NOMO-1 (cell line): ENCODE measurements around the gene TEX29.

Experiments used
- DNase-seq, 2 experiments: peaks; one replicate each; lab custom pipeline; 2025; ENCODE audit not compliant: unreplicated experiment in 2 of 2; lab: John Stamatoyannopoulos, UW

Gene TEX29

DNA sequence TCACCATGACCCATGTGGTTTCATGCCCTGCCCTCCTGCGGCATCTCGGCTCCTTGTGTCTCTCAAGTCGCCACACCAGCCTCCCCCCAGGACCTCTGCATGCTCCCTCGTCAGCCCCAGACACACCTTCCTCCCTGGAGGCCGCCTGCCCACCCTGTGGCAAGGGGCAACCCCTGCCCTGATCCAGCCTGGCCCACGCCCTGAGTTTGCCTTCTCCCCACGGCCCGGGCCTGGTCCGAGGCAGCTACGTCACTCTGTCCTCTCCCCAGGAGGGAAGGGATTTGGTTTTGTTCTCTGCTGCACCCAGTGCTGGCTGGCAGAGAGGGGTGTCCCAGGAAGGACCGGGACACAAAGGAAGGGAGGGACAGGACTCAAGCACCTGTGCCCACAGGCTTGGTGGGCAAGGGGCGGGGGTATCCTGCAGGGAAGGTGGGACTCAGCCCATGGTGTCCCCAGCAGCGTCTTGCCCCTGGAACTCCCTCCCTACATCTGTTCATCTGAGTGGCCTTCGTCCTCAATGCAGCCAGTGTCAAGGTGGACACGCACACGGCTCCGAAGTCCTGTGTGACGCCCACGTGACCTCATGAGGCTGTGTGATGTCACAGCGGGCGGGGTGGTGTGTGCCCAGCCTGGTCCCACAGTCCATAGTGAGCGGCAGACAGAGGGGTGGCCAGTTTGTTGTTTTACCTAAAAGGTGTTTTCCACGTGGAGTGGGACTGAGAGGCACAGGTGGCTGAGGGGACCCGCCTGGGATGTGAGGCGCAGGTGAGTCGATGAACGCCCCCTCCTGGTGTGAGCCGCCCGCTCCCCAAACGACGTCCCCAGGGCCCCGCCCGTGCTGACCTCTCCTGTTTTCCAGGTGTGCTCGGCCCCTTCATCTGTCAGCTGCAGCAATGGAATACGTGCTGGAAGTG is at the start of gene TEX29:
TEX29 (plus strand) TSS at position 645 of the 914 bp plus-strand sequence; CDS start at position 894, 249 bp downstream.
- DNase-seq = no peak

DNA sequence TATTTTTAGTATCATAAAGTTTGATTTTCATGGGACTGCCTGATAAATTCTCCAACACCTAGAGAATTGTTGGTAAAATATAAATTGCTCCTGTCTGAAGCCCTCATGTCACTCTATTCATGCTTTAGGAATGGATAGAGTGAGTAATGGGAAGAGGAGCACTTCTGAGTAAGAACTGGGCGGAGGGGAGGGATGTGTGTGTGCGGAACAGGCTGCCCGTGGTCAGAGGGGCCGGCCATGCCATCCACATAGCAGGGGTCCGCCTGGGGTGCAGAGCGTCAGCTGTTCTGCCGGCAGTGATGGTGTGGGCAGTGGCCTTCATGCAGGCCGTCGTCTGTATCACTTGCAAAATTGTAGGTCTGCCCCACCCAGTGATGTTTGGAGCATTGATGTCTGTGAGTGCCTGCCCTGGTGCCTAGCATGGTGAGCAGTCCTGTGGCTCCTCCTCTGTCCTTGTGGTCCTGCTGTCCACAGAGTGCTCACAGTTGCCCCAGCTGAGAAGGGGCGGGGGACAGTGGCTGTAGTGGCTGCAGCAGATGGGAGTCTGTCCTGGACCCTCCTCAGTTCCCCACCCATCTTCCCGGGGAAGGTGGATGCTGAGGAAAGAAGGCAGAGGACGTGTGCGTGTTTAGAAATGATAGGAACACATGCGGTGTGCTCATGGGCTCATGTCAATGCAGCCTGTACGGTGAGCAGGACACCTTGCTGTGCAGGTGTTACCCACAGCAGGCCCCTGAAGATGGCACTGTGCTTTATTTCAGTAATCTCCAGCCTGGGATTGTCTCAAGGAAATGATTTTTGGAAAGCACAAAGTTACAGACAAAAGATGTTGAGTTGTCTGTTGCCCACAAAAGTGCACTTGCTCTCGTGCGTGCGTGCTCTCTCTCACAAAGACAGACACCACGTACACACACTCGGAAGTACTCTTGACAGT is 49.4 kb upstream of the TEX29 start:
- no peak for DNase-seq

DNA sequence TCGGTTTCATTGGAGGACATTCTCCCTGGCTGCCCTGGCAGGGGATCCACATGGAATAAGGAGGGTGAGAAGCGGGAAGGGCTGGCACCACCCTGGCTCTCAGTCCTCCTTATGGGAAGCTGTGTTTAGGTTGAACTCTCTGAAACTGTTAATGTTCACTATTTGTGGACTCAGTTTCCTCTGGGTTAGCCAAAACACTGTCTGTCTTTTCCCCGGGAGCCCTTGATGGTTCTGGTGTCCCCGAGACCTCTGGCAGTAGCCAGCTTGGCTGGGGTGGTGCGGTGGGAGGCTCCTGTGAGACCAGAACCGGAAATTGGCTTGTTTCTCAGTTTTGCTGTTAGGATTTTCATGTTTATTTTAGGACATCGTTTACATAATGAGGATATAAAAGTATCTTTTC is 48.3 kb upstream of the TEX29 start:
- DNase-seq = no peak

DNA sequence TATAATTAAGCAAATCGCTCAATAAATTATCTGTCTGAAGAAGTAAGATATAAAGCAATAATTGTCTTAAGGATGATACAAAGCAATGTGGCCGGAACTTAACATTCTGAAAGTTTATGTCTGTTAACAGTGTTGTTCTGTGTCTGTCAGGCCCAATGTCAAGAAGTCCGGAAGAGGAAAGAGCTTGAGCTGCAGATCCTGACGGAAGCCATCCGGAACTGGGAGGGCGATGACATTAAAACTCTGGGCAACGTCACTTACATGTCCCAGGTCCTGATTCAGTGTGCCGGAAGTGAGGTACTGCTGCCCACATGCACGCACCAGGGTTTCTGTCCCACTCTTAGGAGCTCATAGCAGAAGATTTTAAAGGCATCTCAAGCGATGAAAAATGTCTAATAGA is 45.1 kb upstream of the TEX29 start:
- no peak for DNase-seq

DNA sequence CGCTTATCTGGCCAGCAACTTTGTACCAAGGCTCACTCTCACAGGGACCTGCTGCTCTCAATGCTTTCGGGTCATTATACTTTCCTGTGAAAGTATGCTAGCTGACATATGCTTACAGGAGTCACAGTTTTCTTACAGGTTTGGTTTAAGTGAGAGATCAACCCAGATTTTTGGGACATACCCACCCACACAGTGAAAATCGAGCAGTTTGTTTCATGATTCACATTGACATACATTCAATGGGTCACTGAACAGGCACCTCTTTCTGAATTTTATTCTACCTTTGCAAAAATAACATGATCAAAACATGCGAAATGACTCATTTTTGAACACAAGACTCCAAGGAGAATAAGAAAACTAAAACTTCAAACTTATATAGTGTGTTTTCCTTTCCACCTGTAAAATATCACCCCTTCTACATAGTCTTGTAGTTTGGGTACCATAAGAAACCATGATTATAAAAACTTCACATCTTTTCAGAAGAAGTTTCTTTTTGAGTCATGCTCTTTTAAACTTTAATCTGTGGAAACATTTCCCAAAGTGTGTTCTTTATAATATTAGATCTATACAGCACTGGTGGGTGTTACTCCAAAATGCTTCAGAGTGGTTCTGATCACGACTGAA is 44.3 kb upstream of the TEX29 start:
- DNase-seq = no peak

DNA sequence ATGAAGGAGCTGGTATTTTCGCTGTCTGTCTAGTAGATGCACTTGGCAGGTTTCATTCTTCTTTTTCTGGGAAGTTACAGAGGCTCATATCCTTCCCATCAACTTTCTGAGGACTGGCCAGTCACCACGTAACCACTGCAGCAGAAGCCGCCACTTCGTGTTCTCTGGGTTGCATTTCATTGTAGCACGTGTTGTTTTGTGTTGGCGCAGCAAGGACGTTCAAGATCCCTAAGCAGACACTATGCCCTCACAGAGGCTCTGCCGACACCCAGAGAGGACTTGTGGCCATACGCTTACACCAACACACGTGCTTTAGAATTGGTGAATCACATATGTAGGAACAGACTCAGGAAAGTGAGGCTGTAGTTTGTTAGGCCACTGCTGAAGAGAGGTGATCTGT is 42.2 kb upstream of the TEX29 start:
- DNase-seq = no peak

DNA sequence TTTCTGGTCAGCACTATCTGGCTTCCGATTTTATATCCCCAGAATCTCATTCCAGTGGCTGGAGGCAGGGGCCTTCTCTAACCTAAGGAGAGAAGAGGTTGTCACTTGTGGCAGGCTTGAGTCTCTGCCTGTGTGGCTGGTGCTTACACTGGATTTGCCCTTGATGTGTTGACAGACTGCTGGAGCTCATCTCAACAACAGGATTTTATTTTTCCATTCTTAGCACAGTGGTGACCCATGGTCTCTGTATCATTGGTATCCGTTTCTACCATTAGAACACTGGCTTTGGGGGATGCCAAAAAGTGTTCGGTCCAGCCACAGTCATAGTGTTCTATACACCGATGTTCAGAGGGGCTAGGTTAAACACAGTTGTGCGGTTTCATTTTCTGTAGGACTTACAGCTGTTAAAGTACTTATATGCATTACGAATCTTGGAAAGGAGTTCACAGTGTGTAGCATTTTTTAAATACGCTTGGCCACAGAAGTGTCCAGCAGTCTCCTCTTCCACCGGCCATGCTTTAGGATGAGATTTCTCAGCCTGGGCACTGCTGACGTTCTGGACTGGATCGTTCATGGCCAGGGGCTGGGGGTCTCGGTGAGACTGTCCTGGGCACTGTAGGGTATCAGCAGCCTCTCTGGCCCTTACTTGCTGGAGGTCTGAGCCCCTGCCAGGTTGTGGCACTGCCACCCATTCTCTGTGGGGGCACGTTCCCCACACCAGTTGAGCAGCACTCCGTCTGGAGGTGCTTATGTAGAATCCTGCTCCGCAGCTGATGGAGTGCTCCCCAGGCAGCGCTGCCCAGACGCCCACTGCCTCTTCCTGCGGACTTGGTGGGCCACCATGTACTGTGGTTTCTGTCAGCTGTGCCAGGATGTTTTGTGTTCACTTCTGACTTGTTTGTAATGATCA is 41.4 kb upstream of the TEX29 start:
- DNase-seq = no peak

DNA sequence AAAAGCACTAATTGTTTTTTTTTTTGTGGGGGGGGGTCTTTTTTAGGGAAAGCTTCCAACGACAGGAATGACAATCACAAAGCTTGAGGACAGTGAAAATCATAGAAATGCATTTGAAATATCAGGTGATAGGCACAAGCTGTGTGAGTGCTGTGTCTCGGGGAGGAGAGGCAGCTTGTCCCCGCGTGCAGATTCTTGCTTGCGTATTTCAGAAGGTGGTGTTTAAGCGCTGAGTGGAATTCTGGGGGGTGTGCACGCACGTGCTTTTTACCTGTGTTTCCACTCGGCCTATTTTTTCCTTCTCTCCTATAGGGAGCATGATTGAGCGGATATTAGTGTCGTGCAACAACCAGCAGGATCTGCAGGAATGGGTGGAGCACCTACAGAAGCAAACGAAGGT is 40.2 kb upstream of the TEX29 start:
- no peak for DNase-seq

DNA sequence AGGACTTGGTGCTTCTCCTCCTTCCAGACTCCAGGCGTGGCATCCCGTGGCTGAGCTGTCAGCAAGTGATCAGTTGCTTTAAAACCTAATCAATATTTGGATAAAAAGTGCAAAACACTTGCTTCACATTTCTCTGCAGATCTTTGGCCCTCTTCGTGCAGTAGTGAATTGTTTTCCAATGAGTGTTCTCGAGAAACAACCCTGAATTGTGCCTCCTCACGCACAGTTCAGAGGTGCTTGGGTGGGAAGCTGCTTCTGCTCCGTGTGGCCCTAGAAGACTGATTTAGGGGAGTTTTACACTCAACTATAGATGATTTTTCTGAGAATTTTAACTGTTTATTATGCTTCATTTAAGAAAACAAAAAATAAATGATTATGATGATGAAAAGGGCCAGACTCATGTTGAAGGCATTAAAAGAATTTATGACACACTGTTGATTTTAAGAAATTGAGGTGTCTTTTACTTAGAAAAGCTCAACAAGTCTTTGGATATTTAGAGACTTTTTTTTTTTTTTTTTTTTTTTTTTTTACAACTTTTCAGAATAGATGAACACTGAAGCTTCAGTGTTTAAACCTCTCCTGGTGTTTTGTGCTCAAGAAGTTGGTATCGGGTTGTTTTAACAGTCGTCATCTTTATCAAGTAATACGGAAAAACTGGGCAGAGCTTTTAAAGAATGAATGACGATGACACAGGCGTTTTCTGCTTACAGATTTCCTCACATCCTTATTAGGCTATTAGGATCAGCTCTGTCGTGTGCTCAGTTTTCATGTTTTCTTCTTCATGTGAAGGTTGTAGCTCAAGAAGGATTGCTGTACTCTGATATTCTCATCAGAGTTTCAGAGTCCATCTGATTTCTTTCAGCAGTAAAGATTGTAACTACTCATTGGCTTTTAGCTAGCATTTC is 39.5 kb upstream of the TEX29 start:
- DNase-seq = no peak

DNA sequence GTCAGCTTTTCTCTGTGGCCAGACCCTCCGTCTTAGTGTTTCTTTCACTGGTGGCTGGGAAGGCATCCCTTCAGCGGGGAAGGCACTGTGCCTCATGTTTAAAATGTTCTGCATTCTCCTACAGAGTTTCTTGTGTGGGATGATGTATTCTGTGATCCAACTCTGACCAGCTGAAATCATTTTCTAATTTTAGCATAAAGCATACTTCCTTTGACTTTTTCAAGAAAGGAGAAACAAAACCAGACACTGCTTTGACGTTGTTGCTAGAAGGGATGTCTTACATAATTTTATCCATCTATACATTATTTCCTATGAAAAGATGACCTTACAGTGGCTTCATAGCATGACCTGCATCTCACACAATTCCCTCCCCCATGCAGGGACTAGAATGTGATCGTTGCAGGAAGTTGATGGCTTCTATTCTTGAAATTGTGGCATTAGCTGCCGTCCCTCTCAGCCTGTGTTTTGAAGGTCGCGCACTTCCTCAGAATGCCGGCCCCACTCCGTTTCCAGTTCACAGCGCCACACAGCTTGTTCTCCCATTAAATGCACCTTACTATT is 38.6 kb upstream of the TEX29 start:
- DNase-seq = peak; percentile 44 to 77

DNA sequence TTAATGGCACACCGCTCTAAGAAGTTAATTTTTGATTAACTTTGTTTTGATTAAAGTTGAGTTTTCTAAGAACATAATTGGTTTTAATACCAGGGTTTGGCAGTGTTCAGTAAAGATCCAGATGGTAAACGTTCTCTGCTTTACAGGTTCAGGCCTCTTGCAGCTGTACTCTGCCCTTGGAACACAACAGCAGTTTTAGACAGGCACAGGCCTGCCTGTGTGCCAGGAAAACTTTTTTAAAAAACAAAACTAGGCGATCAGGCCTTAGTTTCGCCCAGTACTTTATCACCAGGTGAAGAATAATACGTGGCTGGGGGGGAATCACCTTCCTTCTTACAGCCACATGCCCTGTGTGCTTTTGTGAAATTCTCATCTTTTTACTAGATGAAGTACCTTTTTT is 38.0 kb upstream of the TEX29 start:
- no peak for DNase-seq

DNA sequence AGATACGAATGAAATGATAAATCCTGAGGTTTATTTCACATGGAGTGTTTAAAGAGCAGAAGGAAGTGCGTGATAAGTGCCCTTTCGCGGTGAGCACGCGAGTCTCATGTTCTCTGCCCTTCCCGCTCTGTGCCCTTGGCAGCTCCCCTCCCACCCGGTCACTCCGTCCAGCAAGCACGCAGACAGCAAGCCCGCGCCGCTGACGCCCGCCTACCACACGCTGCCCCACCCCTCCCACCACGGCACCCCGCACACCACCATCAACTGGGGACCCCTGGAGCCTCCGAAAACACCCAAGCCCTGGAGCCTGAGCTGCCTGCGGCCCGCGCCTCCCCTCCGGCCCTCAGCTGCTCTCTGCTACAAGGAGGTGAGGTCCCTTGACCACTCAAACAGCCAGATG is 37.4 kb upstream of the TEX29 start:
- DNase-seq = no peak

DNA sequence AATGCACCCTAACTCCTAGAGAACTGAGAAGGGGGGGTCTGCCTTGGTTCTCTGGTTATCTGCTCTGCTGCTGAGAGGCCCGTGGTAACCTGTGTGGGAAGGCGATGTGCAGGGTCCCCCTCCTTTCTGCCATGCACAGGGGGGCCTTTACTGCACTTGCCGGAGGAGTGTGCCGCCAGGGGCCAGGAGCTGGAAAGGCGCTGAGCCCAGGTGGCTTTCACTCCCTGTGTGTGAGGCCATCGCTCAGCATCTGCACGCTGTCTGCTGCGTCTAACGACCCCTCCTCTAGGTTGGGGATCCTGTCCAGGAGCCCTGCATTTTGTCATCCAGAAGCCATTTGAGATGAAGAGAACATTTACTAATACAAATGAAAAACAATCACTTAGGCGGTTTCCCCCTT is 37.0 kb upstream of the TEX29 start:
- no peak for DNase-seq

DNA sequence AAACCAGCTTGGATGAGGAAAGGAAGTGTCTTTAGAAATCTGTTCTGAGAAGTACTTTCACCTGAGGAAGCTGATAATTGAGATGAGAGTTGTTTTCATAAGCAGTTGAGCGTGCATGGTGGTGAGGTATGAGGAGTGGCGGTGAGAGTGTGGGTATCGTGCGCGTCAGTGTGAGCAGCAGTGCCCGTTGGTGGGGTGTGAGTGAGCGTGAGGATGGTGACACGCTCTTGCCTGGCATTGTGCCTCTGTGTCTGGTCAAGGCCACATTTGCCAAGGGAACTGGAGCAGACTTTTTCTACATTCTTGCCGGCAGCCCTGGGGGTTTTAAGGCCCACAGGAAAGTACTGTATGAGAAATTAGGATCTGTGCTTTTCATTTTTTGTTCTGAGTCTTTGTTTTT is 36.5 kb upstream of the TEX29 start:
- no peak for DNase-seq

DNA sequence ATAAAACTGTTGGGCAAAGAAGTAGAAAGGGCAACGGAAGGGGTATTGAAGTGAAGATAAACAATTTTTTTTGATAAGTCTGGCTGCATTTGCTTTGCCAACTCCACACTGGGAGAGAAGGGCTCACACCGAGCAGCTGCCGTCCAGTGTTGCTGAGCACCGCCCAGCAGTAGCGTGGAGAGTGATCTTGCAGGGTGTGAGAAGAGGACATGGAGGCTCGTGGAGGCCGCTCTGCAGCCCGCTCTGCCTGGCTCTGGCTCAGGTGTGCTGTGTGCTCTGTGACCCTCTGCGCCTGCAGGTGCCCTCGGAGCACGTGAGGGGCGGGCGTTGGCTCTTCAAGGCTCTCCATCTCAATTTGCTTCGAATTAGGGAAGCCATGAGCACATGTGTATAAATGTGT is 35.9 kb upstream of the TEX29 start:
- DNase-seq = no peak

DNA sequence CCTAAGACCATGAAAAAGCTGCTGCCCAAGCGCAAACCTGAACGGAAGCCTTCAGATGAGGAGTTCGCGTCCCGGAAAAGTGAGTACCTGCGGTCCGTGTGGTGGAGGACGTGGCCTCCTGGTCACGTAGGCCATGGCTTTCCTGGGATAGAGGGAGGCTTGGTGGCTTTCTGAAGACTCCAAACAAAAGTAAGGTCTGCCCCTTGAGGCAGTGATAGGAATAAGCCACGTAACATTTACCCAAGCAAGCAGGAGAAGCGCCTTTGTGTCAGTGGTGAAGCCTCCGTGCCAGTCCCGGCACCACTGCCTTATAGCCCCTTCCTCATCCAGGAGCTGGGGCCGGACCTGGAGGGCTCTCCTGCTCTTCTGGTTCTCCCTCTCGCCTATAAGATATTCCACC is 34.3 kb upstream of the TEX29 start:
- no peak for DNase-seq

DNA sequence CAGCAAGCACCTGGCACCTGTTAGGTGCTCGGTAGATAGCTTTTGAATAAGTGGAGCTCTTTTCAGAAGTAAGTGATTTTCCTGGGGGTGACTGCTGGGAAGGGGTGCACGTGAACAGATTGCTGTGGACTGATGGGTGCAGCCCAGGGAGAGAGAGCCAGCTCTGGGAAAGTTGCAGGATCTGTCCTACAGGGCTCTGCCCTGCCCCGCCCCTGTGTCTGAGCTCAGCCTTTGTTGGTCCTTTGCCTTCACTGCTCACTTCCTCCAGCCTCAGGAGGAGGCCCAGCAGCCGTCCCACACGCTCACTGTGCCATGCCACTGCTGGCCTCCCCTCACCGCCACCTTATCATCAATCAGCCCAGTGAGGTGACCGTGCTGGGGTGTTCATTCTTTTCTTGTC is 33.7 kb upstream of the TEX29 start:
- no peak for DNase-seq

DNA sequence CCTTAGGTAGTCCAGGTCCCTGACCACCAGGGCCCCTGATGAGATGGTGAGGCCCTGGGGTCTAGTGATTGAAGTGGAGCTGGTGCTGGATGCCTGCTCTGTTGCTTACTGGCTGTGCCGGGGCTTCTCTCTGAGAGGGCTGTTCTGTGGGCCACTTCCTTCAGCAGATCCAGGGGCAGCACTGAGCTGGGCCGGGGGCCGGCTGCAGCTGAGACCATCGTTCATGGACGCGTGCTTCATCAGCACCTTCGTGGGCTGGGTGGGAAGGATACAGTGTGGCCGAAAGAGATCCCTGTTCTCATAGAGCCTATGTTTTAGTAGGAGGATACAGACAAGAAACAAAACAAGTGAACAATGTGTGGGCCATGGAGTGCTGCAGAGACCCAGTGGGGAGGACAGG is 33.2 kb upstream of the TEX29 start:
- no peak for DNase-seq

DNA sequence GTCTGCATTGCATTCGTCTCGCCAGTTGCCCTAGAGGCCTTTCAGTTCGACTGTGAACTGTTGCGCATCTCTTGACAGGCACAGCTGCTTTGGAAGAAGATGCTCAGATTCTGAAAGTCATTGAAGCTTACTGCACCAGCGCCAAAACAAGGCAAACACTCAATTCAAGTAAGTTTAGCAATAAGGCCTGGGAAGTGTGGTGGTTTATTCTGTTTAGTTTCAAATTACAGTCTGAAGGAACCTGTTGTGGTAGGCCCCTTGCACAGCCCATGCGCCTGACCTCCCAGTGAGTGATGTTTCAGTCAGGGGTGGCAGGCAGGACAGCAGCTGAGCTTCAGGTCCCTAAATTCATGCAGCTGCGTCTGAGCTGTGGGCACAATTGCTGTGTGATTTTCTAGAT is 32.2 kb upstream of the TEX29 start:
- no peak for DNase-seq
